Ovary (tissue), 3 donors: ENCODE results near the gene ERG28.

Source experiments
- CTCF ChIP-seq, 3 donors: fragments of 450-650 bp in 2 of 3; fragments of 200-600 bp in 1 of 3; IDR thresholded peaks; one replicate each; pipeline versions ENCODE4 v1.5.1 to v1.8.0; 2016 to 2022; ENCODE audit warnings: antibody characterized with exemption in 3 of 3, mild to moderate bottlenecking in 1 of 3
- EP300 ChIP-seq: sonication (generic); formaldehyde crosslinking; IDR thresholded peaks from one replicate; pipeline ENCODE4 v1.6.1; 2017; ENCODE audit warnings: antibody characterized with exemption
- POLR2A ChIP-seq: fragments of 450-650 bp; IDR thresholded peaks from one replicate; pipeline ENCODE4 v1.6.1; 2017; ENCODE audit warnings: antibody characterized with exemption, mild to moderate bottlenecking, moderate library complexity
- donor health status: DM: no; HTN: no; CAD: no.

GRCh38 chr14:75702122-75702521, 41.4 kb upstream of the ERG28 start:
- TF ChIP-seq CTCF (IDR thresholded peaks at IDR 0.05) (no peak), POLR2A (no peak), EP300 (no peak)
